Bronchial epithelial cell (primary cell): ENCODE measurements around the gene TM9SF1. TPM values are rescaled to one million over a fixed set of nuclear protein-coding genes. Genes with fewer than 3 reads are reported as not detected.

ENCODE experiments used
- DNase-seq: peaks from one replicate; pipeline ENCODE4 v3.0.0-alpha.2; 2010; ENCODE audit warnings: low read depth
- FAIRE-seq: peaks from 2 replicates; lab custom pipeline; 2011; peaks lifted over from hg19 to GRCh38; lab: Jason Lieb, UNC
- H3K27me3 ChIP-seq: 2 replicates; pipeline ENCODE4 v1.5.1; 2011; ENCODE audit warnings: low read length; ENCODE audit not compliant: control insufficient read depth, insufficient read depth
- H3K36me3 ChIP-seq: 2 replicates; pipeline ENCODE4 v1.5.1; 2011; ENCODE audit warnings: low read length; ENCODE audit not compliant: control insufficient read depth, insufficient read depth
- H3K4me3 ChIP-seq: 2 replicates; pipeline ENCODE4 v1.5.1; 2011; ENCODE audit warnings: mild to moderate bottlenecking, low read depth, low read length, control low read depth
- total RNA-seq: library from RNA; depleted of rRNA; stranded (reverse); fragments of >200 nt; gene quantifications from 2 replicates; pipeline ENCODE4 v1.2.1, GENCODE V29; 2014
- TF ChIP-seq, protein P1 (sequence below): IDR thresholded peaks from 2 replicates; pipeline ENCODE4 v1.5.1; 2011; ENCODE audit warnings: mild to moderate bottlenecking, moderate library complexity, low read length, control low read depth, inconsistent platforms; ENCODE audit not compliant: insufficient read depth, severe bottlenecking

TM9SF1 gene
- total RNA-seq, 1 donor from 2014 or later = 67.9 TPM

DNA sequence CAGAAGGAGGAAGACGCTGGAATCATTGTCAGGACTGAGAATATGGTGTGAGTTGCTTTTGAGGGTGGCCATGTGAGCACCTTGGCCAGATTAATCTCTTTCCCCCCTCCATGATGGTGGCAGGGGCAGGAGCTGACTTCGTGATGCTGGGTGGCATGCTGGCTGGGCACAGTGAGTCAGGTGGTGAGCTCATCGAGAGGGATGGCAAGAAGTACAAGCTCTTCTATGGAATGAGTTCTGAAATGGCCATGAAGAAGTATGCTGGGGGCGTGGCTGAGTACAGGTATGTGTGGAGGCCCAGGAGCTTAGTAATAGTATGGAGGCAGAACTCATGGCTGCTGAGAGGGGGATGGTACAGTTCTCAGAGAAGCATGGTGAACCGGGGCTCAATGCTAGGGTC lies 42.9 kb upstream of the TM9SF1 start:
- FAIRE-seq = no peak
- peak; percentile 91 for DNase-seq
- peaks cover 26% of the 10 kb centered on the region for H3K36me3 ChIP-seq
- H3K4me3 ChIP-seq = no peak overlapping the region
- TF ChIP-seq, protein P1, sequence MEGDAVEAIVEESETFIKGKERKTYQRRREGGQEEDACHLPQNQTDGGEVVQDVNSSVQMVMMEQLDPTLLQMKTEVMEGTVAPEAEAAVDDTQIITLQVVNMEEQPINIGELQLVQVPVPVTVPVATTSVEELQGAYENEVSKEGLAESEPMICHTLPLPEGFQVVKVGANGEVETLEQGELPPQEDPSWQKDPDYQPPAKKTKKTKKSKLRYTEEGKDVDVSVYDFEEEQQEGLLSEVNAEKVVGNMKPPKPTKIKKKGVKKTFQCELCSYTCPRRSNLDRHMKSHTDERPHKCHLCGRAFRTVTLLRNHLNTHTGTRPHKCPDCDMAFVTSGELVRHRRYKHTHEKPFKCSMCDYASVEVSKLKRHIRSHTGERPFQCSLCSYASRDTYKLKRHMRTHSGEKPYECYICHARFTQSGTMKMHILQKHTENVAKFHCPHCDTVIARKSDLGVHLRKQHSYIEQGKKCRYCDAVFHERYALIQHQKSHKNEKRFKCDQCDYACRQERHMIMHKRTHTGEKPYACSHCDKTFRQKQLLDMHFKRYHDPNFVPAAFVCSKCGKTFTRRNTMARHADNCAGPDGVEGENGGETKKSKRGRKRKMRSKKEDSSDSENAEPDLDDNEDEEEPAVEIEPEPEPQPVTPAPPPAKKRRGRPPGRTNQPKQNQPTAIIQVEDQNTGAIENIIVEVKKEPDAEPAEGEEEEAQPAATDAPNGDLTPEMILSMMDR = no peak
- no peaks in the 10 kb centered on the region for H3K27me3 ChIP-seq

DNA sequence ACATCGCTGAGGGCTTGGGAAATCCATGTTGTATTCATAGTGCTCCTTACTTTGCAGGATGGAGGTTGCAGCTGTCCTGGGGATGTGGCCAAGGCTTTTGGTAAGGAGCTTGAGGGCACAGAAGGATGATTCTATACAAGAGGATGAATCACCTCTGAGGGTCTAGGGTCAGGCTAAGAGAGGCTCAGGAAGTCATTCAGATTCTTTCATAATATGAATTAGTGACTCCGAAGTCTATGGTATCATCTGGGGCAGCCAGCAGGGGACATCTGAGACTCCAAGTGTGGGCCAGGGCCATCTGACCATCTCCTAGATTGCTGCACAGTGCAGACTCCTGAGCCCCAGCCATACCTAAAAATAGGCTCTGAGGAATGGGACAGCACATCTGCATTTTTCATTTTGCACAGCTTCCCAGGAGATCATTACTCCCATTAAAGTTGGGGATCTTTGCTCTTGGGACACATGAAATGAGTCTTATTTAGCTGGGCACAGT lies 42.3 kb upstream of the TM9SF1 start:
- Histone ChIP-seq H3K4me3 (no peak overlapping the region), H3K27me3 (no peaks in the 10 kb centered on the region), H3K36me3 (peaks cover 26% of the 10 kb centered on the region)
- TF ChIP-seq, protein P1 = no peak
- FAIRE-seq (no peak), DNase-seq (no peak)

DNA sequence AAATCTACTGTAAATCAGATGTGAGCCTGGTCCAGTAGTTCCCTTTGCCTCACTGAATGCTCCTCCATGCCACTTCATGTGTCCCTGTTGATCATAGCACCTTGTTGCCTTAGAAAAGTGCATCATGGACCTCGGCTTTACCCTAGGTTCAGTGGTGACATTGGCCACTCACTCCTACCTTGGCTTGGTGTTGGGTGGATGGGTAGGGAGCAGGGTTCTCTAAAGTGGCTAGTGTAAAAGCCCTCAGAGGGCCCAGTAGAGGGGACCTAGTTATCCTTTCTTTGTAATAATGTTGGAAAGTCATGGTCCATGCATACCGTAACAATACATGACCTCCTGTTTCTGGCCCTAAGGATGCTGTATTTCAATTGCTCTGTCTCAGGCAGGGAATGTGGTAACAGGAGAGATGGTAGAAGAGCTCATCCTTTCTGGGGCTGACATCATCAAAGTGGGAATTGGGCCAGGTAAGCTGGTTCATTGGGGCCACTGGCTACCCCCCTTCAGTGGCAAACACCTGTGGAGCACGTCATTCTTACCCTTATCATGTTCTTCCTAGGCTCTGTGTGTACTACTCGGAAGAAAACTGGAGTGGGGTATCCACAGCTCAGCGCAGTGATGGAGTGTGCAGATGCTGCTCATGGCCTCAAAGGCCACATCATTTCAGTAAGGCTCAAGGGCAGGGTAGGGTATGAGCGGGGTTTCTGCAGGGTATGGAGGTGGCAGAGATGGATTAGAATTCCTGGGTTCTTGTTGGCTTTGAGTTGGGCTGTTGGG lies 41.6 kb upstream of the TM9SF1 start:
- FAIRE-seq (no peak), DNase-seq (no peak)
- no peaks in the 10 kb centered on the region for H3K27me3 ChIP-seq
- TF ChIP-seq, protein P1 = no peak
- H3K4me3 ChIP-seq = no peak overlapping the region
- peaks cover 26% of the 10 kb centered on the region for H3K36me3 ChIP-seq

DNA sequence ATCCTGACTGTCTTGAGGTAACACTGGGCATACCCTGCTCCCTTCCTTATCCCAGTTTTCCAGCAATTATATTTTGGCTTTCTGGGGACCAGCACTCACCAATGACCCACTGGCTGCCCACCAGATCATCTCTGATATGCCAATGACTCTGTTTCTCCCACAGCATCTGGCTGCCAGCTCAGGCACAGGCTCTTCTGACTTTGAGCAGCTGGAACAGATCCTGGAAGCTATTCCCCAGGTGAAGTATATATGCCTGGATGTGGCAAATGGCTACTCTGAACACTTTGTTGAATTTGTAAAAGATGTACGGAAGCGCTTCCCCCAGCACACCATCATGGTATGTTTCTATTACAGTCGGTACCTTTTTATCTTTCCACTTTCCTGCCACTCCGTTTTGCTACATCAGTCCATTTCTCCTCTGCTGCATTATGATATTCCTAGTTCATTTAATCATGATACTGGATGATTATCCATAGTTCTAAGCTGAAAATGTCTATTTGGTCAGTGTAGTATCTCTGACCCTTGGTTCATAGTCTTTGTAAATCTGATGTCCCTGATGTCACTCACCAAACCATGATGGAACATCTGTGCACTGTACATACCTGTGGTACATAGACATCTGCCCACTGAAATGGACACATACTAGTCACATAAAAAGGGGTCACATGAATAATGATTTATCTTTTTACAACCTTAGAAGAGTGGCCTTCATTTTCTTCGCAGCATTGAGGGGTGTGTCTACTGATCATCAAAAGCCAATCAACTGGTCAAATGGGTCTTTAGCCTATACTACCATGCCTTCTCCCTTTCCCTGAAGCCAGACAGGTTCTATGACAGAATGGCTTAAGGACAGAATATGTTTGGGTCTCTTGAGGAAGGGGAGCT lies 40.8 kb upstream of the TM9SF1 start:
- Histone ChIP-seq H3K4me3 (no peak overlapping the region), H3K36me3 (peaks cover 25% of the 10 kb centered on the region), H3K27me3 (no peaks in the 10 kb centered on the region)
- DNase-seq (no peak), FAIRE-seq (no peak)
- TF ChIP-seq, protein P1 = no peak

DNA sequence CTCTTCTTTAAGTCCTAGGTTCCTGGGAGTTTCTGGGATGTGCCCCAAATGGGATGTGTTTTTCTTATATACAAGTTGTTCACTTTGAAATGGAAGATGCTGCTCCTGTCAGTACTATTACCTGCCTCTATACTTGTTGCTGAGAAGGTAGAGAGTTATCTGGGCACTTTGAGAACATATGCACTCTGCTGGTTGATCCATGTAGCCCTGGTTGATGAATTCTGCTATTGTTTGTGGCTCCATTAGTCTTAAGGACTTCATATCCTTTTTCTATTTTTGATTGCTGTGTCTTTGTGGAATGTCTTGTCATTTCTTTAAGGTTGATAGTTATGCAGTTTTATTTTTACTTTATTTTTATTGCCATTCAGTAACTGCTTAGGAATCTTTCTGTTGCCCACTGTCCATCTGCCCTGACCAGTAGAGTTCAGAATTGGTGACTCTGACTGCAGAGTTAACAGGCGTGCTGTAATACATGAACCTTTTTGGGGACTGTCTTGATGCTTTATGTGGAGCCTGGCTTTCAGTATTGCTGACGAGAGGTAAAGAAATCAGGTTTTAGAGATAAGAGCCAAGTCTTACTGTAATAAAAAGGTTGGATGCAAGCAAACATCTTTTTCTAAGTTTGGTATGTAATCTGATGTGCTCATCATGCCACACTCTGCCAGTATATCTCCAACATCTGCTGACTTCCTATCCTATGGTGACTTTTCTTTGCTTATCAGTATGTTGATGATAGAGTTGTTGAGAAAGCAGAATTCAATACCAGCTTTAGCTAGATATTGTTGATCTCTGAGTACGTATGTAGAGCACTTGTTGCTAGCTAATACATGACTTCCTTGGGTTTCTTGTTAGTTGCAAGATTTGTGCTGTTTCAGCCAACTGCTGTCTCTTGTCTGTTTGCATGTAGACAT lies 39.1 kb upstream of the TM9SF1 start:
- Histone ChIP-seq H3K27me3 (no peaks in the 10 kb centered on the region), H3K4me3 (no peak overlapping the region), H3K36me3 (peaks cover 16% of the 10 kb centered on the region)
- FAIRE-seq (no peak), DNase-seq (no peak)
- TF ChIP-seq, protein P1 = no peak
